ENCODE results near the gene EXOSC3.

DNA sequence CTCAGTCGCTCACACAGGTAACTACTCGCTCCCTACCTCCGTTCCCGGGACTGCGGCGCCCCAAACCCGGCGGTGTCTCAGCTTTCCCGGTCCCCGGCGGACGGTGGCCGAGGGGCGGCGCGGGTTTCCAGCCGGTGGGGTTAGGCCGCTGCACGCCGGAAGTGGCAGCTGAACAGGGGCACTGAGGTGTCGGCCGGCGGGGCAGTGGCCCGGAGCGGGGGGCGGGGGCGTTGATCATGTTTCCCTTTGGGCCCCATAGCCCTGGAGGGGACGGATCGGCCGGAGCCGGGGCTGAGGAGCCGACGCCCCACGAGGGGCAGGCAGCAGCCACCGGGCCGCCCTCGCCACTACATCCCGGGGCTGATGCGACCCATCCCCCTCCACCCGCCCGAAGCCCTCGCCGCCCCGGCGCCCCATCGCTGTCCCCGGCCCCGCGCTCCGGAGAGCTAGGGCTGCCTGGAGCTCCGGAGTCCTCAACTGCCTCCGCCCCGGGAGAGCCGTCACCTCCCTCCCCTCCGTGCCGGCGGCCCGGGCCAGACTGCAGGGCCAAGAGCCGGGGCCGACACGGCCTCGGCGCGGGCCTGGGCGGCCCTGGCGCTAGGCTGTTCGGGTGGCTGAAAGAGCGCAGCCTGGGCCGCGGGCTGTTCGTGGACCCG, 15.9 kb upstream of the EXOSC3 start, which contains the start of gene DCAF10:
- TF ChIP-seq, protein P1, sequence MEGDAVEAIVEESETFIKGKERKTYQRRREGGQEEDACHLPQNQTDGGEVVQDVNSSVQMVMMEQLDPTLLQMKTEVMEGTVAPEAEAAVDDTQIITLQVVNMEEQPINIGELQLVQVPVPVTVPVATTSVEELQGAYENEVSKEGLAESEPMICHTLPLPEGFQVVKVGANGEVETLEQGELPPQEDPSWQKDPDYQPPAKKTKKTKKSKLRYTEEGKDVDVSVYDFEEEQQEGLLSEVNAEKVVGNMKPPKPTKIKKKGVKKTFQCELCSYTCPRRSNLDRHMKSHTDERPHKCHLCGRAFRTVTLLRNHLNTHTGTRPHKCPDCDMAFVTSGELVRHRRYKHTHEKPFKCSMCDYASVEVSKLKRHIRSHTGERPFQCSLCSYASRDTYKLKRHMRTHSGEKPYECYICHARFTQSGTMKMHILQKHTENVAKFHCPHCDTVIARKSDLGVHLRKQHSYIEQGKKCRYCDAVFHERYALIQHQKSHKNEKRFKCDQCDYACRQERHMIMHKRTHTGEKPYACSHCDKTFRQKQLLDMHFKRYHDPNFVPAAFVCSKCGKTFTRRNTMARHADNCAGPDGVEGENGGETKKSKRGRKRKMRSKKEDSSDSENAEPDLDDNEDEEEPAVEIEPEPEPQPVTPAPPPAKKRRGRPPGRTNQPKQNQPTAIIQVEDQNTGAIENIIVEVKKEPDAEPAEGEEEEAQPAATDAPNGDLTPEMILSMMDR (optimal IDR thresholded peaks at IDR 0.05 in 1 of 3, IDR thresholded peaks at IDR 0.05 in 1 of 3, conservative IDR thresholded peaks at IDR 0.05 in 1 of 3; ENCODE audit: extremely low read depth in 1 of 3, insufficient read depth in 2 of 3, low read length in 3 of 3), result peak in 2 of 3 experiments; percentile 9 to 15
- no peak for TF ChIP-seq EZH2 (IDR thresholded peaks at IDR 0.05; ENCODE audit: low read length)

All from keratinocyte (primary cell).